ENCODE measurements around the gene TBCB.
"Not testable (repeated sequence)": the region's sequence is repeated elsewhere in the genome, so short reads cannot be mapped to it uniquely, and the experiment has no call there.

Gene TBCB

GRCh38 chr19:36115453-36116343, at the start of gene TBCB:
TBCB (plus strand) TSS chr19:36115468; CDS start chr19:36115561, 93 bp downstream.
- no peak for DNase-seq (ENCODE audit: low spot score)

DNA sequence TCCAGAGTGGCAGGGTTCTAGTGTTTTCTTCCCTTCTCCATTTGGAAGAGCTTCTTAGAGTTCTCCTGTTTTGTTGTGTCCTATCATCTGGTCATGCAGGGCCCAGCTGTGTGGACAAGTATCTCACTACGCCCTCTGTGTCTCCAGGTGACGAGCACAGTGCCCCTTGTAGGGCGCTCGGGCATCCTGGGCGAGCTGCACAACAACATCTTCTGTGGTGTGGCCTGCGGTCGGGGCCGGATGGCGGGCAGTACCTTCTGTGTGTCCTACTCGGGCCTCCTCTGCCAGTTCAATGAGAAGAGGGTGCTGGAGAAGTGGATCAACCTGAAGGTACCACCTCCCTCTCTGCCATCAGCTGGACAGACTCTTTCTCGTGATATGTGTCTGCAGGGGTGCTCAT, 47.6 kb upstream of the TBCB start:
- DNase-seq (ENCODE audit: low spot score), result no peak

- DNase-seq (ENCODE audit: low spot score), result not testable (repeated sequence)
These were observed 46.3 kb upstream of the TBCB start for GRCh38 chr19:36068810-36069499.

DNA sequence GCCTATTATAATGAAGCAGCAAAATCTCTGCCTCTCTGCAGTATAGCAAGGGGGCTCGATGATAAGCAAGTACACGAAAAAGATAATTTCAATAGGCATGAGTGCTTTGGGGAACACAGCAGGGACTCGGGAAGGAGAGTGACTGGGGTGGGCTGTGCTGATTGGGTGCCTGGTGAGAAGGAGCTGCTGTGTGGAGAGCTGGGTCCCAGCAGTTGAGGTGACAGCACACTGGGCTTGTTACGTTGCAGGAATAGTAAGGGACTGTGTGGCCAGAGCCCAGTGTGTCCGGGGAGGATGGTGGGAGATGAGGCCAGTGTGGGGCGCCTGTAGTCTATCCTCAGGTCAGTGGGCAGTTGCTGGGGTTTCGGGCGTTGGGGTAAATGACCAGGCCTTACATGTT, 43.2 kb upstream of the TBCB start:
- DNase-seq (ENCODE audit: low spot score), result no peak

DNA sequence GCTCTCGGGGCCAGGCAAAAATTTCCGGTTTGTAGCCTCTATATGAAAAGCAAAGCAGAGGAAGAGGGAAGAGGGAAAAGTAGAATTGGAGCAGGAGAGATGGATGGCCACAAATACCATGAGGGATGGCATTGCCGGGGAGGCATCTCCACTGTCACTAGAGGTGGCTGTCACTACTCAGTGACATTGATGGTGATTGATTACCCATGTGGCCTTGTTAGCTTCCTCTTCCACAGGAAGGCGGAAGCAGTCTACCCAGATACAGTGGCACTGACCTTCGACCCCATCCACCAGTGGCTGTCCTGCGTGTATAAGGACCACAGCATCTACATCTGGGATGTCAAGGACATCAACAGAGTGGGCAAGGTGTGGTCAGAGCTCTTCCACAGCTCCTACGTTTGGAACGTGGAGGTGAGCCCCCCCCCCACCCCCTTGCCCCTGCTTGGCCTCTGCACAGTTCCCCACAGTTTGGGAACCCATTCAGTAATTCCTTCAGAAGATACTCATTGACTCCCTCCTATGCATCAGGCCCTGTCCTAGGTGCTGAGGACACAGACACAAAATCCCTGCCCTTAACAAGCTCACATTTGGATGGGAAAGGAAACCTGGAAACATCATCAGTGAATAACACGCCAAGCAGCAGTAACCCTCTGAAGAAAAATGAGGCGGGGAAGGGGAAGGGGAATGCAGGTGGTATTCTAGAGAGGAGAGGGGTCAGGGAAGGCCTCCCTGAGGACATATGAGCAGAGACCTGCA, 42.0 kb upstream of the TBCB start:
- no peak for DNase-seq (ENCODE audit: low spot score)

- no peak for DNase-seq (ENCODE audit: low spot score)
These were observed 35.8 kb upstream of the TBCB start for GRCh38 chr19:36079389-36079945.

GRCh38 chr19:36081385-36081784, 33.9 kb upstream of the TBCB start:
- peak; percentile 93 for DNase-seq (ENCODE audit: low spot score)

GRCh38 chr19:36081894-36082293, 33.4 kb upstream of the TBCB start:
- DNase-seq (ENCODE audit: low spot score), result no peak

- DNase-seq (ENCODE audit: low spot score), result no peak
These were observed 32.4 kb upstream of the TBCB start for GRCh38 chr19:36082916-36083315.

GRCh38 chr19:36084231-36085009, 30.8 kb upstream of the TBCB start:
- DNase-seq (ENCODE audit: low spot score), result no peak

- DNase-seq (ENCODE audit: low spot score), result no peak
These were observed 28.9 kb upstream of the TBCB start for GRCh38 chr19:36086326-36086725.

DNA sequence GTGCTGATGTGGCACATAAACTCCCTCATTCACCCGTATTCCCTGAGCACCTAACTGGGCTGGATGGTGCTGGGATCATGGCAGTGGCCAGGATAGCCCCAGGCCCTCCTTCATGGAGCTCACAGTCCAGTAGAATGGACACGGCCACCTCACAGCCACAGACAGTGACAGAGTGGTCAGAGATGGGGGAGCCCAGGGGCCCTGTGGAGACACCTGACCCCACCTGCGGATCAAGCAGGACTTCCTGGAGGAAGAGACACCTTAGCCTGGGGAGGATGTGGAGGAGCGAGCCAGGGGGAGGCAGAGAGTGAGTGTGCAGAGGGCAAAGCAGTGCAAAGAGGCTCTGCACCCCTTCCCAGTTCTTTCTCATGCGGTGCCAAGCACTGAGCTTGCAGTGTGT, 25.4 kb upstream of the TBCB start:
- no peak for DNase-seq (ENCODE audit: low spot score)

- no peak for DNase-seq (ENCODE audit: low spot score)
These were observed 24.2 kb upstream of the TBCB start for GRCh38 chr19:36090910-36091695.

DNA sequence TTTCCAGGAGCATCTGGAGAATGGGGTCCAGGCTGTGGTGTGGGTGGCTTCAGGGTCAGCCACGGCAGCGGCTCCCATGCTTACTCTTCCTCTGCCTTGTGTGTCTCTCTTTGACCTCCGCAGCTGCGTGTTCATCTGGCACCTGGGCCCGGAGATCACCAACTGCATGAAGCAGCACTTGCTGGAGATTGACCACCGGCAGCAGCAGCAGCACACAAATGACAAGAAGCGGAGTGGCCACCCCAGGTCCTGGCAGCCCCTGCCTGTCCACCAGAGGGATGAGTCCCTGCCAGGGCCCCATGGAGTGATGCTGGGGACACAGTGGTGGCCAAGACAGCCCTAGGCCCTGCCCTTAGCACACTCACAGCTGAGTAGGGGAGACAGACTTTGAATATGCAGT, 22.7 kb upstream of the TBCB start:
- no peak for DNase-seq (ENCODE audit: low spot score)

- no peak for DNase-seq (ENCODE audit: low spot score)
These were observed 22.1 kb upstream of the TBCB start for GRCh38 chr19:36093146-36093662.

- peak; percentile 84 for DNase-seq (ENCODE audit: low spot score)
These were observed 21.6 kb upstream of the TBCB start for GRCh38 chr19:36093687-36094086.

GRCh38 chr19:36097036-36097435, 18.2 kb upstream of the TBCB start:
- peak; percentile 95 for DNase-seq (ENCODE audit: low spot score)

GRCh38 chr19:36099166-36099785, 16.0 kb upstream of the TBCB start:
- DNase-seq (ENCODE audit: low spot score), result no peak

- no peak for DNase-seq (ENCODE audit: low spot score)
These were observed 14.8 kb upstream of the TBCB start for GRCh38 chr19:36100476-36100875.
